K562 (cell line): ENCODE results near the gene CEBPE. TPM values are rescaled to one million over a fixed set of nuclear protein-coding genes. Genes with fewer than 3 reads are reported as not detected.

Experiments
- CEBPZ ChIP-seq: fragments of 150-350 bp; IDR thresholded peaks from 2 replicates; pipeline ENCODE4 v1.6.1; 2014; ENCODE audit warnings: low read depth, mild to moderate bottlenecking, low read length, borderline replicate concordance
- CHD4 ChIP-seq: fragments of 200-600 bp; sonication (generic); IDR thresholded peaks from 3 replicates; pipeline ENCODE4 v1.6.1; 2012; ENCODE audit warnings: low read depth, mild to moderate bottlenecking, mixed read lengths, low read length, inconsistent platforms; ENCODE audit not compliant: insufficient read depth, insufficient replicate concordance, poor library complexity, severe bottlenecking
- KLF16 ChIP-seq: IDR thresholded peaks from 2 replicates; pipeline ENCODE4 v1.6.1; 2016; ENCODE audit warnings: antibody characterized with exemption
- MNT ChIP-seq, 2 experiments: fragments of 450-650 bp; conservative IDR thresholded peaks; 2 replicates each; pipeline ENCODE4 v1.6.1; 2017; ENCODE audit warnings: mild to moderate bottlenecking in 2 of 2, moderate library complexity in 2 of 2
- RB1 ChIP-seq: fragments of 450-650 bp; IDR thresholded peaks from 2 replicates; pipeline ENCODE4 v1.6.1; 2017; ENCODE audit warnings: low read depth, mild to moderate bottlenecking
- SMAD4 ChIP-seq: fragments of 250-450 bp; sonication (Bioruptor Pico); conservative IDR thresholded peaks from 2 replicates; pipeline ENCODE4 v1.8.0; 2021; ENCODE audit warnings: inconsistent platforms, mild to moderate bottlenecking, moderate library complexity
- ZNF507 ChIP-seq: conservative IDR thresholded peaks from 2 replicates; pipeline ENCODE4 v1.6.1; 2017; ENCODE audit warnings: missing genetic modification characterization, missing compliant biosample characterization
- polyA plus RNA-seq, 8 experiments: library from polyadenylated mRNA; depleted of rRNA in 4 of 8; stranded (reverse) in 5 of 8; unstranded in 3 of 8; fragments of >200 nt; fragmentation: Nextera tagmentation in 2 of 8; fragmentation: Illumina TruSeq in 1 of 8; extraction: Ambion mirVana in 2 of 8; extraction: Trizol in 1 of 8; gene quantifications; 2 replicates each; pipeline versions ENCODE4 v1.2.1 to v1.2.3, GENCODE V29; 2011 to 2014; ENCODE audit warnings: inconsistent platforms in 1 of 8, missing spikeins in 1 of 8
- total RNA-seq, 7 experiments: library from RNA; depleted of rRNA in 6 of 7; stranded (reverse); fragments of >200 nt in 6 of 7; fragmentation: Illumina TruSeq in 2 of 7; extraction: Trizol in 2 of 7; gene quantifications; 2 replicates each; pipeline versions ENCODE4 v1.2.1 to v1.2.3, GENCODE V29; 2011 to 2021; ENCODE audit warnings: low replicate concordance in 1 of 7
- TF ChIP-seq, protein P1 (sequence below), 2 experiments: IDR thresholded peaks in 1 of 2; conservative IDR thresholded peaks in 1 of 2; 2 replicates each; pipeline ENCODE4 v1.6.1; 2016; ENCODE audit warnings: low read depth in 2 of 2, mild to moderate bottlenecking in 1 of 2, missing compliant biosample characterization in 1 of 2, missing genetic modification characterization in 1 of 2, moderate library complexity in 1 of 2
- TF ChIP-seq, protein P2 (sequence below): fragments of 450-650 bp; IDR thresholded peaks from 2 replicates; pipeline ENCODE4 v1.6.1; 2016; ENCODE audit warnings: low read depth

The CEBPE gene
- total and polyA plus RNA-seq, 9 of the 15 experiments (the other 6 are each of a cell fraction or from before 2014, with no cell fraction given) = 0.09 to 0.15 (median 0.13) TPM; not detected in 6

DNA sequence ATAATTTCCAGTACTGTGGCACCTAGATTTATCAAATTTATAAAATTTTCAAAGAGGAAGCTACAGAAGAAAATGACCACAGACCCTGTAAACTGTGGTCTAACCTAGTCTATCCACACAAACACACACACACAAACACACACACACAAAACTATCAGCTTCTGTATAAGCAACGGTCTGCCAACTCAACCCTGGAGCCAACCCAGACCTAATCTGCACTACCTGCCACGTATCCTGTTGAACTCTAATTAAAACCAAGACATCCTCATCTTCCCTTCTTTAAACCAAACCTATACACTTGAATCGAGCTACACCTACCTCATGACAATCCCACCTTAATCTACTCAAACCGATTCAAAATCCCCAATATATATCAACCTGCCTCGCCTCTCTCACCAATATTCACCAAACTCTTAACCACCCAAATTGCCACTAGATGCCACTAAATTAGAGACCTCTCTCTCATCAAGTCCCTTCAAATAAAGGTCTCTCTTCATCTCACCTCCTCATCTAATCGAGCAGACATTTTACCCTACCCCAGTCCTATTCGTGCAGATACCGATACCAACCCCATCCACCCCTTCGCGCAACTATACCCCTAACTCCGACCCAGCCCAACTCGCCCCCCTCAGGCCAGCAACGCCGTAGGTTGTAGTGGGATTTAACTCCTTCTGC, 24.9 kb downstream of the CEBPE start (continued):
- TF ChIP-seq, protein P1, sequence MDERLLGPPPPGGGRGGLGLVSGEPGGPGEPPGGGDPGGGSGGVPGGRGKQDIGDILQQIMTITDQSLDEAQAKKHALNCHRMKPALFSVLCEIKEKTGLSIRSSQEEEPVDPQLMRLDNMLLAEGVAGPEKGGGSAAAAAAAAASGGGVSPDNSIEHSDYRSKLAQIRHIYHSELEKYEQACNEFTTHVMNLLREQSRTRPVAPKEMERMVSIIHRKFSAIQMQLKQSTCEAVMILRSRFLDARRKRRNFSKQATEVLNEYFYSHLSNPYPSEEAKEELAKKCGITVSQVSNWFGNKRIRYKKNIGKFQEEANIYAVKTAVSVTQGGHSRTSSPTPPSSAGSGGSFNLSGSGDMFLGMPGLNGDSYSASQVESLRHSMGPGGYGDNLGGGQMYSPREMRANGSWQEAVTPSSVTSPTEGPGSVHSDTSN (CRISPR knock-in tag; IDR thresholded peaks at IDR 0.05; ENCODE audit: low read depth) = no peak
- TF ChIP-seq, protein P1 (tag; conservative IDR thresholded peaks at IDR 0.05; ENCODE audit: low read depth) = no peak
- TF ChIP-seq MNT (conservative IDR thresholded peaks at IDR 0.05) (peak in 1 of 2 experiments; percentile 72; a peak in 2 of 4 replicates), RB1 (no peak), CEBPZ (no peak), KLF16 (no peak), CHD4 (no peak), SMAD4 (CRISPR knock-in tag) (no peak), ZNF507 (no peak)
- TF ChIP-seq, protein P2, sequence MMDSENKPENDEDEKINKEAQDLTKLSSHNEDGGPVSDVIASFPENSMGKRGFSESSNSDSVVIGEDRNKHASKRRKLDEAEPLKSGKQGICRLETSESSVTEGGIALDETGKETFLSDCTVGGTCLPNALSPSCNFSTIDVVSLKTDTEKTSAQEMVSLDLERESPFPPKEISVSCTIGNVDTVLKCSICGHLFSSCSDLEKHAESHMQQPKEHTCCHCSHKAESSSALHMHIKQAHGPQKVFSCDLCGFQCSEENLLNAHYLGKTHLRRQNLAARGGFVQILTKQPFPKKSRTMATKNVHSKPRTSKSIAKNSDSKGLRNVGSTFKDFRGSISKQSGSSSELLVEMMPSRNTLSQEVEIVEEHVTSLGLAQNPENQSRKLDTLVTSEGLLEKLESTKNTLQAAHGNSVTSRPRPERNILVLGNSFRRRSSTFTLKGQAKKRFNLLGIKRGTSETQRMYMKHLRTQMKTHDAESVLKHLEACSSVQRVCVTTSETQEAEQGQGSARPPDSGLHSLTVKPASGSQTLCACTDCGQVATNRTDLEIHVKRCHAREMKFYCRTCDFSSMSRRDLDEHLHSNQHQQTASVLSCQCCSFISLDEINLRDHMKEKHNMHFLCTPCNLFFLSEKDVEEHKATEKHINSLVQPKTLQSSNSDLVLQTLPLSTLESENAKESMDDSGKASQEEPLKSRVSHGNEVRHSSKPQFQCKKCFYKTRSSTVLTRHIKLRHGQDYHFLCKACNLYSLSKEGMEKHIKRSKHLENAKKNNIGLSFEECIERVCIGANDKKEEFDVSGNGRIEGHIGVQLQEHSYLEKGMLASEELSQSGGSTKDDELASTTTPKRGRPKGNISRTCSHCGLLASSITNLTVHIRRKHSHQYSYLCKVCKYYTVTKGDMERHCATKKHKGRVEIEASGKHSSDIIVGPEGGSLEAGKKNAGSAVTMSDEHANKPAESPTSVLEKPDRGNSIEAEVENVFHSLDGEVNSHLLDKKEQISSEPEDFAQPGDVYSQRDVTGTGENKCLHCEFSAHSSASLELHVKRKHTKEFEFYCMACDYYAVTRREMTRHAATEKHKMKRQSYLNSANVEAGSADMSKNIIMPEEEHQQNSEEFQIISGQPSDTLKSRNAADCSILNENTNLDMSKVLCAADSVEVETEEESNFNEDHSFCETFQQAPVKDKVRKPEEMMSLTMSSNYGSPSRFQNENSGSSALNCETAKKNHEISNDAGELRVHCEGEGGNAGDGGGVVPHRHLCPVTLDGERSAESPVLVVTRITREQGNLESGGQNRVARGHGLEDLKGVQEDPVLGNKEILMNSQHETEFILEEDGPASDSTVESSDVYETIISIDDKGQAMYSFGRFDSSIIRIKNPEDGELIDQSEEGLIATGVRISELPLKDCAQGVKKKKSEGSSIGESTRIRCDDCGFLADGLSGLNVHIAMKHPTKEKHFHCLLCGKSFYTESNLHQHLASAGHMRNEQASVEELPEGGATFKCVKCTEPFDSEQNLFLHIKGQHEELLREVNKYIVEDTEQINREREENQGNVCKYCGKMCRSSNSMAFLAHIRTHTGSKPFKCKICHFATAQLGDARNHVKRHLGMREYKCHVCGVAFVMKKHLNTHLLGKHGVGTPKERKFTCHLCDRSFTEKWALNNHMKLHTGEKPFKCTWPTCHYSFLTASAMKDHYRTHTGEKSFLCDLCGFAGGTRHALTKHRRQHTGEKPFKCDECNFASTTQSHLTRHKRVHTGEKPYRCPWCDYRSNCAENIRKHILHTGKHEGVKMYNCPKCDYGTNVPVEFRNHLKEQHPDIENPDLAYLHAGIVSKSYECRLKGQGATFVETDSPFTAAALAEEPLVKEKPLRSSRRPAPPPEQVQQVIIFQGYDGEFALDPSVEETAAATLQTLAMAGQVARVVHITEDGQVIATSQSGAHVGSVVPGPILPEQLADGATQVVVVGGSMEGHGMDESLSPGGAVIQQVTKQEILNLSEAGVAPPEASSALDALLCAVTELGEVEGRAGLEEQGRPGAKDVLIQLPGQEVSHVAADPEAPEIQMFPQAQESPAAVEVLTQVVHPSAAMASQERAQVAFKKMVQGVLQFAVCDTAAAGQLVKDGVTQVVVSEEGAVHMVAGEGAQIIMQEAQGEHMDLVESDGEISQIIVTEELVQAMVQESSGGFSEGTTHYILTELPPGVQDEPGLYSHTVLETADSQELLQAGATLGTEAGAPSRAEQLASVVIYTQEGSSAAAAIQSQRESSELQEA = peak; percentile 15; the same call in 1 of the 2 replicates
